Keratinocyte (primary cell): ENCODE data around the gene DCUN1D2. TPM values are rescaled to one million over a fixed set of nuclear protein-coding genes. Genes with fewer than 3 reads are reported as not detected.

Experiments used
- DNase-seq: peaks from one replicate; pipeline ENCODE4 v3.0.0-alpha.2; 2011; ENCODE audit warnings: low read depth, missing footprints, low spot score
- FAIRE-seq: peaks from 2 replicates; lab custom pipeline; 2011; peaks lifted over from hg19 to GRCh38; lab: Jason Lieb, UNC
- H2AFZ ChIP-seq: 2 replicates; pipeline ENCODE4 v1.6.0; 2012; ENCODE audit warnings: low read length, control low read depth, inconsistent platforms; ENCODE audit not compliant: control insufficient read depth
- H3K27ac ChIP-seq: 2 replicates; pipeline ENCODE4 v1.5.1; 2011; ENCODE audit warnings: low read length; ENCODE audit not compliant: control insufficient read depth, insufficient read depth
- H3K27me3 ChIP-seq: 3 replicates; pipeline ENCODE4 v1.6.0; 2011; ENCODE audit warnings: low read length; ENCODE audit not compliant: control insufficient read depth, insufficient read depth; ENCODE audit errors: extremely low read depth
- H3K36me3 ChIP-seq, 2 experiments: 2 replicates in 1 of 2; 3 replicates in 1 of 2; pipeline ENCODE4 v1.5.1; 2011; ENCODE audit warnings: low read length in 2 of 2, mild to moderate bottlenecking in 1 of 2; ENCODE audit not compliant: control insufficient read depth in 2 of 2, insufficient read depth in 2 of 2; ENCODE audit errors: extremely low read depth in 1 of 2
- H3K4me1 ChIP-seq: 3 replicates; pipeline ENCODE4 v1.5.1; 2011; ENCODE audit warnings: low read length; ENCODE audit not compliant: control insufficient read depth, insufficient read depth; ENCODE audit errors: extremely low read depth
- H3K4me2 ChIP-seq: 3 replicates; pipeline ENCODE4 v1.6.0; 2011; ENCODE audit warnings: low read depth, low read length; ENCODE audit not compliant: control insufficient read depth, insufficient read depth; ENCODE audit errors: extremely low read depth
- H3K4me3 ChIP-seq, 3 experiments: fragments of 200-600 bp in 1 of 3; sonication (generic) in 1 of 3; 2 replicates in 2 of 3; 3 replicates in 1 of 3; pipeline ENCODE4 v1.5.1; 2011 to 2016; ENCODE audit warnings: low read length in 3 of 3, mild to moderate bottlenecking in 3 of 3, control low read depth in 2 of 3, inconsistent platforms in 1 of 3, low read depth in 1 of 3, mixed read lengths in 1 of 3, mixed run types in 1 of 3, moderate library complexity in 1 of 3; ENCODE audit not compliant: control insufficient read depth in 2 of 3, insufficient read depth in 2 of 3; ENCODE audit errors: extremely low read depth in 1 of 3
- H3K79me2 ChIP-seq: 2 replicates; pipeline ENCODE4 v1.6.0; 2012; ENCODE audit warnings: low read length; ENCODE audit not compliant: control insufficient read depth, insufficient read depth
- H3K9ac ChIP-seq: 3 replicates; pipeline ENCODE4 v1.6.0; 2011; ENCODE audit warnings: low read length; ENCODE audit not compliant: control insufficient read depth, insufficient read depth; ENCODE audit errors: extremely low read depth
- H3K9me1 ChIP-seq: 3 replicates; pipeline ENCODE4 v1.6.0; 2011; ENCODE audit warnings: low read length; ENCODE audit not compliant: control insufficient read depth, insufficient read depth; ENCODE audit errors: extremely low read depth
- H3K9me3 ChIP-seq: 2 replicates; pipeline ENCODE4 v1.5.1; 2012; ENCODE audit warnings: low read depth, low read length; ENCODE audit not compliant: control insufficient read depth
- H4K20me1 ChIP-seq: 3 replicates; pipeline ENCODE4 v1.6.0; 2011; ENCODE audit warnings: low read length; ENCODE audit not compliant: control insufficient read depth, insufficient read depth; ENCODE audit errors: extremely low read depth
- EZH2 ChIP-seq: IDR thresholded peaks from one replicate; pipeline ENCODE4 v1.6.1; 2012; ENCODE audit warnings: inconsistent platforms, mild to moderate bottlenecking, low read length, moderate library complexity
- dilution Hi-C: fragments of 300-500 bp; cut with MboI; formaldehyde crosslinking; loops from one replicate; pipeline ENCODE4 v1.7.0; 2020; ENCODE audit warnings: low sequenced_read_pairs; ENCODE audit not compliant: extremely low pct_ligation_motif_present
- polyA plus RNA-seq, 5 experiments: library from polyadenylated mRNA; depleted of rRNA in 3 of 5; stranded (reverse) in 3 of 5; stranded (forward) in 1 of 5; unstranded in 1 of 5; fragments of >200 nt; gene quantifications; 1 replicate in 1 of 5; 2 replicates in 3 of 5; 3 replicates in 1 of 5; pipeline versions ENCODE4 v1.2.1 to v1.2.3, GENCODE V29; 2011 to 2012; ENCODE audit warnings: missing spikeins in 2 of 5, low read depth in 1 of 5, low replicate concordance in 1 of 5
- TF ChIP-seq, protein P1 (sequence below), 3 experiments: IDR thresholded peaks in 1 of 3; conservative IDR thresholded peaks in 1 of 3; optimal IDR thresholded peaks in 1 of 3; 2 replicates in 2 of 3; 3 replicates in 1 of 3; pipeline versions ENCODE3 to v1.5.1; 2011; ENCODE audit warnings: low read length in 3 of 3, mild to moderate bottlenecking in 3 of 3, moderate library complexity in 2 of 3, control low read depth in 1 of 3, inconsistent platforms in 1 of 3; ENCODE audit not compliant: insufficient read depth in 2 of 3; ENCODE audit errors: extremely low read depth in 1 of 3

The DCUN1D2 gene
- polyA plus RNA-seq, 1 donor (not counting 4 experiments of a cell fraction or from before 2014, with no cell fraction given): 9.1 TPM

DNA sequence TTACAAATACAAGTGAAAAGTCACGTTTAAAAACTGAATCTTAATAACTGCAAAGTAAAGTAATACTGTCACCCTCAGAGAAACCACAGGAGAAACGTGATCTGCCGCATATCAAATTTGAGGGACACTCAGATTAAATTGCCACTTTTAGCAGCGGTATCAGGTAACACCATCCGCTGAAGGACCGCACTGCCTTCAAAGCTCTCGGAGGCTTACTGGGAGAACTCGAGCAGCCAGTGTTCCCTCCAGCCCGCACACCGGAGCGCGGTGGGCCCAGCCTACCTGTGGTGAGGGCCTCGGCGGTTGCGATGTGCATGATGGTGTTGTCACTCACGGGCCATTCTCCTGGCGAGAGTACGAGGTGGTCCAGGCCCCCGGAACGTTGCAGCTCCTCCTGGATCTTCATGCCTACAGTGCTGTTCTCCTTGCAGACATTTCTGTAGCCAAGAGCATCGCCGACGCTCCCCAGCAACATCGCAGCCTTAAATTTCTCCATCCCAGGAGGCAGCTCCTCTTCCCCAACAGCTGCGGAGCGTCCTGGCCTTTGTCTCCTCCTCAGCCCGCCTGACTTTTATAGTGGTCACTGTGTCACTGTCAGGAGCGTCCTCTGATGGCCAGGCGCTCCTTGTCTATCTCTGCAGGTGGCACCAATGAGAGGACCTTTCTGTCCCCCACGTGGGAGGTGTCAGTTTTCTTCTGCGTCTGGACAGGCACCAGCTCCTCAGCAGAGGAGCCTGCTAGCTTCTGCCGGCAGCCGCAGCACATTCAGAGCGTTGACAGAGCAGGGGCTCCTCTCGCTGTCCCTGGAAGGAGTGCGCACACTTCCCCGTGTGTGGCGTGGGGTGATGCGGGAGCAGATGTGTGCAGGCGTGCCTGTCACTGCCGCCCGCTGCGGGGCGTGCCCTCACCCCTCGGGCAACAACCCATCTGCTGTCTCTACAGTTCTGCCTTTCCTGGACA lies 37.3 kb downstream of the DCUN1D2 start, which contains the start of gene ADPRHL1:
ADPRHL1 (minus strand) TSS at position 547 of the 960 bp plus-strand sequence; CDS start at position 496, 51 bp downstream.
- no peaks in the 10 kb centered on the region for H3K27me3 ChIP-seq
- H3K4me3 ChIP-seq: no peak within 1 kb of the TSS
- H3K9me3 ChIP-seq: no peaks in the 10 kb centered on the region
- peaks cover 10 to 19% of the 10 kb centered on the region in 2 experiments for H3K36me3 ChIP-seq
- no peak within 1 kb of the TSS for H3K9ac ChIP-seq
- DNase-seq: no peak
- peaks cover 11% of the 10 kb centered on the region for H3K4me1 ChIP-seq
- no peaks in the 10 kb centered on the region for H3K79me2 ChIP-seq
- no peak within 1 kb of the TSS for H2AFZ ChIP-seq
- FAIRE-seq: no peak
- no peaks in the 10 kb centered on the region for H3K9me1 ChIP-seq
- peaks cover 2% of the 10 kb centered on the region for H4K20me1 ChIP-seq
- no peak for TF ChIP-seq EZH2
- TF ChIP-seq, protein P1, sequence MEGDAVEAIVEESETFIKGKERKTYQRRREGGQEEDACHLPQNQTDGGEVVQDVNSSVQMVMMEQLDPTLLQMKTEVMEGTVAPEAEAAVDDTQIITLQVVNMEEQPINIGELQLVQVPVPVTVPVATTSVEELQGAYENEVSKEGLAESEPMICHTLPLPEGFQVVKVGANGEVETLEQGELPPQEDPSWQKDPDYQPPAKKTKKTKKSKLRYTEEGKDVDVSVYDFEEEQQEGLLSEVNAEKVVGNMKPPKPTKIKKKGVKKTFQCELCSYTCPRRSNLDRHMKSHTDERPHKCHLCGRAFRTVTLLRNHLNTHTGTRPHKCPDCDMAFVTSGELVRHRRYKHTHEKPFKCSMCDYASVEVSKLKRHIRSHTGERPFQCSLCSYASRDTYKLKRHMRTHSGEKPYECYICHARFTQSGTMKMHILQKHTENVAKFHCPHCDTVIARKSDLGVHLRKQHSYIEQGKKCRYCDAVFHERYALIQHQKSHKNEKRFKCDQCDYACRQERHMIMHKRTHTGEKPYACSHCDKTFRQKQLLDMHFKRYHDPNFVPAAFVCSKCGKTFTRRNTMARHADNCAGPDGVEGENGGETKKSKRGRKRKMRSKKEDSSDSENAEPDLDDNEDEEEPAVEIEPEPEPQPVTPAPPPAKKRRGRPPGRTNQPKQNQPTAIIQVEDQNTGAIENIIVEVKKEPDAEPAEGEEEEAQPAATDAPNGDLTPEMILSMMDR (optimal IDR thresholded peaks at IDR 0.05 in 1 of 3, IDR thresholded peaks at IDR 0.05 in 1 of 3, conservative IDR thresholded peaks at IDR 0.05 in 1 of 3; ENCODE audit: extremely low read depth in 1 of 3, insufficient read depth in 2 of 3, low read length in 3 of 3): no peak
- dilution Hi-C loops: no loop called here
- no peak within 1 kb of the TSS for H3K4me2 ChIP-seq
- no peak within 1 kb of the TSS for H3K27ac ChIP-seq

DNA sequence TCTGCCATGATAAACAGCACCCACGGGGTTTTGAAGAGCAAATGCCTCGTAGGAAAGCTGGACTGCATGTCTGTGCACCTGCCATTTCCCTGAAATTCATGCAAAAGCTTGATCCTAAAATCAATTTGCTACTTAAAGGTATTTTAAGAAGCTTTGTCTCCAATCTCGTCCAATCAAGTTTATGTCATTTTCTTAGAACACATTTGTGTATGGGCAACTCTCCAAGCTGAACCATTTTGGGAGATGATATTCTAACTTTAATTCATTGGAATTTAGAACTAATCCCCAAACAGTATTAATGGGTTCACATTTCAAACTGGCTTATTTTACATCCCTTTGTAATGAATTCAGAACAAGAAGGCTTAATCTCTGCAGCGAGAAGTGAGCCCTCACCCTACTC lies 38.0 kb downstream of the DCUN1D2 start:
- Histone ChIP-seq H3K27me3 (no peaks in the 10 kb centered on the region), H2AFZ (no peak overlapping the region), H3K4me3 (no peak overlapping the region), H3K9me3 (no peaks in the 10 kb centered on the region), H3K36me3 (peaks cover 10 to 12% of the 10 kb centered on the region in 2 experiments), H3K4me2 (no peak overlapping the region), H3K79me2 (no peaks in the 10 kb centered on the region), H4K20me1 (no peaks in the 10 kb centered on the region), H3K4me1 (peaks cover 11% of the 10 kb centered on the region), H3K9me1 (no peaks in the 10 kb centered on the region), H3K9ac (no peak overlapping the region), H3K27ac (no peak overlapping the region)
- no peak for DNase-seq
- dilution Hi-C loops: no loop called here
- TF ChIP-seq, protein P1 (optimal IDR thresholded peaks at IDR 0.05 in 1 of 3, IDR thresholded peaks at IDR 0.05 in 1 of 3, conservative IDR thresholded peaks at IDR 0.05 in 1 of 3; ENCODE audit: extremely low read depth in 1 of 3, insufficient read depth in 2 of 3, low read length in 3 of 3): no peak
- TF ChIP-seq EZH2: no peak
- FAIRE-seq: no peak
